SU-DHL-6 (cell line): ENCODE results near the gene ZNF362.

Experiments
- CTCF ChIP-seq: fragments of 200-600 bp; sonication (generic); IDR thresholded peaks from one replicate; pipeline ENCODE4 v1.5.1; 2017; ENCODE audit warnings: antibody characterized with exemption, mild to moderate bottlenecking, low read length, moderate library complexity; ENCODE audit not compliant: insufficient read depth, poor library complexity, severe bottlenecking
- EZH2phosphoT487 ChIP-seq: fragments of 200-600 bp; sonication (generic), shearing (Covaris generic); conservative IDR thresholded peaks from 2 replicates; pipeline ENCODE4 v1.6.1; 2018; ENCODE audit warnings: mild to moderate bottlenecking, antibody characterized with exemption, low read length, moderate library complexity, mixed read lengths

GRCh38 chr1:33228935-33229487 lies 27.3 kb upstream of the ZNF362 start:
- TF ChIP-seq CTCF (no peak), EZH2phosphoT487 (no peak)
